BLaER1 (cell line): ENCODE measurements around the gene BLOC1S3.

ENCODE experiments used
- H3K27ac ChIP-seq: shearing (Covaris generic); formaldehyde crosslinking; 2 replicates; pipeline ENCODE4 v1.8.1; 2022
- H3K27me3 ChIP-seq: shearing (Covaris generic); formaldehyde crosslinking; 2 replicates; pipeline ENCODE4 v1.8.1; 2022
- H3K36me3 ChIP-seq: shearing (Covaris generic); formaldehyde crosslinking; 2 replicates; pipeline ENCODE4 v1.8.1; 2022
- H3K4me1 ChIP-seq: shearing (Covaris generic); formaldehyde crosslinking; 2 replicates; pipeline ENCODE4 v1.8.1; 2022
- H3K4me2 ChIP-seq: shearing (Covaris generic); formaldehyde crosslinking; 2 replicates; pipeline ENCODE4 v1.8.1; 2022
- H3K4me3 ChIP-seq: shearing (Covaris generic); formaldehyde crosslinking; 2 replicates; pipeline ENCODE4 v1.8.1; 2022
- H3K9ac ChIP-seq: shearing (Covaris generic); formaldehyde crosslinking; 2 replicates; pipeline ENCODE4 v1.8.1; 2022
- H3K9me3 ChIP-seq: shearing (Covaris generic); formaldehyde crosslinking; 2 replicates; pipeline ENCODE4 v1.8.1; 2022
- H4K20me1 ChIP-seq: shearing (Covaris generic); formaldehyde crosslinking; 2 replicates; pipeline ENCODE4 v1.8.1; 2022
- Cebpa-rat ChIP-seq: shearing (Covaris generic); IDR thresholded peaks from 2 replicates; pipeline ENCODE4 v1.8.1; 2022

Gene BLOC1S3

GRCh38 chr19:45179072-45179891 lies 698 bp downstream of the BLOC1S3 start:
- TF ChIP-seq Cebpa-rat: no peak
- H3K36me3 ChIP-seq: peaks cover 18% of the 10 kb centered on the region; the same call in 1 of the 2 replicates
- peak overlapping the region; percentile 99 for H3K4me2 ChIP-seq
- peak overlapping the region; percentile 83 for H3K4me3 ChIP-seq
- H3K4me1 ChIP-seq: peaks cover 59% of the 10 kb centered on the region
- H3K9me3 ChIP-seq: no peaks in the 10 kb centered on the region
- peak overlapping the region; percentile 92 for H3K9ac ChIP-seq
- H3K27ac ChIP-seq: peak overlapping the region; percentile 84
- H3K27me3 ChIP-seq: no peaks in the 10 kb centered on the region
- H4K20me1 ChIP-seq: peaks cover 35% of the 10 kb centered on the region

- Histone ChIP-seq H3K4me1 (peaks cover 61% of the 10 kb centered on the region), H3K9me3 (no peaks in the 10 kb centered on the region), H4K20me1 (peaks cover 35% of the 10 kb centered on the region), H3K27me3 (no peaks in the 10 kb centered on the region), H3K9ac (peak overlapping the region; percentile 92), H3K27ac (peak overlapping the region; percentile 84), H3K4me2 (peak overlapping the region; percentile 99), H3K4me3 (peak overlapping the region; percentile 83), H3K36me3 (peaks cover 18% of the 10 kb centered on the region; the same call in 1 of the 2 replicates)
- no peak for TF ChIP-seq Cebpa-rat
These were observed 1.3 kb downstream of the BLOC1S3 start for GRCh38 chr19:45179892-45180370.

- H3K4me3 ChIP-seq: no peak overlapping the region
- H3K27me3 ChIP-seq: no peaks in the 10 kb centered on the region
- H3K4me1 ChIP-seq: peaks cover 60% of the 10 kb centered on the region
- H4K20me1 ChIP-seq: peaks cover 35% of the 10 kb centered on the region
- peaks cover 18% of the 10 kb centered on the region; the same call in 1 of the 2 replicates for H3K36me3 ChIP-seq
- TF ChIP-seq Cebpa-rat: no peak
- H3K27ac ChIP-seq: no peak overlapping the region
- H3K4me2 ChIP-seq: peak overlapping the region; percentile 99
- peak overlapping the region; percentile 92 for H3K9ac ChIP-seq
- H3K9me3 ChIP-seq: no peaks in the 10 kb centered on the region
These were observed 2.4 kb downstream of the BLOC1S3 start for GRCh38 chr19:45180936-45181335.

GRCh38 chr19:45182758-45183157 lies 4.2 kb downstream of the BLOC1S3 start:
- Histone ChIP-seq H3K9ac (no peak overlapping the region), H3K4me3 (no peak overlapping the region), H3K27me3 (no peaks in the 10 kb centered on the region), H4K20me1 (peaks cover 35% of the 10 kb centered on the region), H3K9me3 (no peaks in the 10 kb centered on the region), H3K27ac (no peak overlapping the region), H3K4me1 (peaks cover 49% of the 10 kb centered on the region), H3K36me3 (peaks cover 18% of the 10 kb centered on the region; the same call in 1 of the 2 replicates), H3K4me2 (no peak overlapping the region)
- TF ChIP-seq Cebpa-rat: no peak

- H3K27me3 ChIP-seq: no peaks in the 10 kb centered on the region
- H3K4me1 ChIP-seq: peaks cover 49% of the 10 kb centered on the region
- no peak for TF ChIP-seq Cebpa-rat
- H3K9me3 ChIP-seq: no peaks in the 10 kb centered on the region
- peaks cover 18% of the 10 kb centered on the region; the same call in 1 of the 2 replicates for H3K36me3 ChIP-seq
- peaks cover 31% of the 10 kb centered on the region for H4K20me1 ChIP-seq
- no peak overlapping the region for H3K4me3 ChIP-seq
- H3K9ac ChIP-seq: no peak overlapping the region
- peak overlapping the region; percentile 36 for H3K4me2 ChIP-seq
- H3K27ac ChIP-seq: no peak overlapping the region
These were observed 5.5 kb downstream of the BLOC1S3 start for GRCh38 chr19:45184115-45184514.

- no peak overlapping the region for H3K9ac ChIP-seq
- H3K36me3 ChIP-seq: peaks cover 6% of the 10 kb centered on the region; the same call in 1 of the 2 replicates
- no peak for TF ChIP-seq Cebpa-rat
- no peaks in the 10 kb centered on the region for H3K27me3 ChIP-seq
- no peak overlapping the region for H3K4me3 ChIP-seq
- H3K4me1 ChIP-seq: peaks cover 25% of the 10 kb centered on the region
- H3K27ac ChIP-seq: no peak overlapping the region
- H4K20me1 ChIP-seq: 0 out of 2 replicates have a peak, but pooled peaks cover 5% of the 10 kb centered on the region
- no peak overlapping the region for H3K4me2 ChIP-seq
- H3K9me3 ChIP-seq: no peaks in the 10 kb centered on the region
These were observed 8.1 kb downstream of the BLOC1S3 start for GRCh38 chr19:45186509-45187334.

GRCh38 chr19:45187421-45188100 lies 9.0 kb downstream of the BLOC1S3 start:
- TF ChIP-seq Cebpa-rat: no peak
- Histone ChIP-seq H4K20me1 (no peaks in the 10 kb centered on the region), H3K36me3 (no peaks in the 10 kb centered on the region), H3K4me3 (no peak overlapping the region), H3K27me3 (no peaks in the 10 kb centered on the region), H3K4me1 (peaks cover 24% of the 10 kb centered on the region), H3K9ac (no peak overlapping the region), H3K4me2 (0 out of 2 replicates have a peak overlapping the region, but pooled peaks have one; percentile 14), H3K9me3 (no peaks in the 10 kb centered on the region), H3K27ac (no peak overlapping the region)

- no peak for TF ChIP-seq Cebpa-rat
- Histone ChIP-seq H3K9ac (no peak overlapping the region), H4K20me1 (no peaks in the 10 kb centered on the region), H3K4me1 (peaks cover 9% of the 10 kb centered on the region), H3K27ac (no peak overlapping the region), H3K9me3 (no peaks in the 10 kb centered on the region), H3K36me3 (no peaks in the 10 kb centered on the region), H3K4me2 (no peak overlapping the region), H3K4me3 (no peak overlapping the region), H3K27me3 (no peaks in the 10 kb centered on the region)
These were observed 11.4 kb downstream of the BLOC1S3 start for GRCh38 chr19:45189971-45190370.

GRCh38 chr19:45191375-45191774 lies 12.8 kb downstream of the BLOC1S3 start:
- Histone ChIP-seq H4K20me1 (no peaks in the 10 kb centered on the region), H3K9me3 (no peaks in the 10 kb centered on the region), H3K9ac (no peak overlapping the region), H3K4me2 (no peak overlapping the region), H3K4me1 (peaks cover 5% of the 10 kb centered on the region), H3K27ac (no peak overlapping the region), H3K36me3 (no peaks in the 10 kb centered on the region), H3K27me3 (no peaks in the 10 kb centered on the region), H3K4me3 (no peak overlapping the region)
- TF ChIP-seq Cebpa-rat: no peak
